Measurements from ENCODE around the gene PLEKHH1. TPM values are rescaled to one million over a fixed set of nuclear protein-coding genes. Genes with fewer than 3 reads are reported as not detected.

The PLEKHH1 gene
- total and polyA plus RNA-seq, 9 of the 15 experiments (the other 6 are each of a cell fraction or from before 2014, with no cell fraction given), result 0.76 to 5.9 (median 2.9) TPM

- no peak for TF ChIP-seq PATZ1 (CRISPR knock-in tag; IDR thresholded peaks at IDR 0.05; ENCODE audit: borderline replicate concordance)
These were observed 11.5 kb downstream of the PLEKHH1 start (continued) for GRCh38 chr14:67544590-67544989.

- in situ Hi-C loops (cut with MboI), result no loop called here
- TF ChIP-seq NCOA1 (IDR thresholded peaks at IDR 0.05; ENCODE audit: low read depth) (no peak), PHF20 (IDR thresholded peaks at IDR 0.05; ENCODE audit: partially characterized antibody) (no peak), ZBTB11 (CRISPR knock-in tag; IDR thresholded peaks at IDR 0.05) (no peak), ZNF584 (CRISPR knock-in tag; IDR thresholded peaks at IDR 0.05; ENCODE audit: low read depth) (no peak), HMG20A (CRISPR knock-in tag; conservative IDR thresholded peaks at IDR 0.05) (no peak), ZBTB8A (IDR thresholded peaks at IDR 0.05; ENCODE audit: partially characterized antibody) (no peak), ZNF780A (CRISPR knock-in tag; IDR thresholded peaks at IDR 0.05) (no peak), DMBX1 (CRISPR knock-in tag; IDR thresholded peaks at IDR 0.05; ENCODE audit: borderline replicate concordance) (no peak), PHF21A (IDR thresholded peaks at IDR 0.05; ENCODE audit: borderline replicate concordance, low read depth) (no peak), XRCC5 (IDR thresholded peaks at IDR 0.05; ENCODE audit: low read depth, low read length) (no peak), TBL1XR1 (IDR thresholded peaks at IDR 0.05; ENCODE audit: low read length in 2 of 2) (no peak), SMARCB1 (IDR thresholded peaks at IDR 0.05; ENCODE audit: insufficient read length, low read depth) (no peak), HNRNPLL (IDR thresholded peaks at IDR 0.05; ENCODE audit: low read depth, low read length, poor library complexity, severe bottlenecking) (no peak)
- TF ChIP-seq, protein P1, sequence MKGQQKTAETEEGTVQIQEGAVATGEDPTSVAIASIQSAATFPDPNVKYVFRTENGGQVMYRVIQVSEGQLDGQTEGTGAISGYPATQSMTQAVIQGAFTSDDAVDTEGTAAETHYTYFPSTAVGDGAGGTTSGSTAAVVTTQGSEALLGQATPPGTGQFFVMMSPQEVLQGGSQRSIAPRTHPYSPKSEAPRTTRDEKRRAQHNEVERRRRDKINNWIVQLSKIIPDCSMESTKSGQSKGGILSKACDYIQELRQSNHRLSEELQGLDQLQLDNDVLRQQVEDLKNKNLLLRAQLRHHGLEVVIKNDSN (CRISPR knock-in tag; IDR thresholded peaks at IDR 0.05), result no peak
These were observed 14.2 kb downstream of the PLEKHH1 start for GRCh38 chr14:67547224-67547780.

More at GRCh38 chr14:67547224-67547780, 14.2 kb downstream of the PLEKHH1 start:
- Histone ChIP-seq H3K36me3 (ENCODE audit: control insufficient read depth, insufficient read depth, low read length) (no peaks in the 10 kb centered on the region; the same call in 2 of the 3 replicates), H3K27me3 (ENCODE audit: control insufficient read depth in 2 of 2, insufficient read depth in 2 of 2, low read length in 2 of 2) (no peaks in the 10 kb centered on the region), H3K4me3 (no peak overlapping the region), H3K4me2 (ENCODE audit: insufficient read depth, low read length) (no peak overlapping the region), H3K9me3 (replicated peaks; ENCODE audit: control insufficient read depth, insufficient read depth, low read depth, low read length) (no peaks in the 10 kb centered on the region), H3K27ac (ENCODE audit: extremely low read depth, low read depth, low read length) (no peak overlapping the region), H3K4me1 (replicated peaks in 1 of 2; ENCODE audit: control insufficient read depth in 2 of 2, insufficient read depth in 2 of 2, low read length in 2 of 2) (no peaks in the 10 kb centered on the region; a peak in 1 of 5 replicates), H2AFZ (ENCODE audit: low read depth, low read length) (no peak overlapping the region), H3K9ac (ENCODE audit: insufficient read depth in 1 of 2, low read depth in 2 of 2, low read length in 2 of 2) (no peak overlapping the region), H3K9me1 (ENCODE audit: control insufficient read depth, insufficient read depth, low read length) (no peaks in the 10 kb centered on the region), H4K20me1 (replicated peaks; ENCODE audit: control insufficient read depth, insufficient read depth, low read length) (no peaks in the 10 kb centered on the region), H3K79me2 (ENCODE audit: control insufficient read depth, insufficient read depth, low read length) (no peaks in the 10 kb centered on the region)
- ChIA-PET CTCF (ENCODE audit: low intra/inter-chr PET ratio) (no interaction called here), POLR2A (no interaction called here)
- DNase-seq (ENCODE audit: extremely low read depth in 1 of 4, low spot score in 3 of 4), result no peak
- BruUV-seq (replicated peaks), result no TSS peak
- no peak for FAIRE-seq
- intact Hi-C loops (cut with micrococcal nuclease), result no loop called here
- WGBS (ENCODE audit: insufficient coverage, low coverage, missing lambda C conversion rate), result 29% methylated on average over 5 of the region's 5 CpGs
- ATAC-seq, result peak; percentile 54; the same call in 1 of the 3 replicates

Measured in K562 (cell line).